ENCODE measurements around the gene PIGU.

The PIGU gene

GRCh38 chr20:34579979-34580940 lies 96.6 kb downstream of the PIGU start:
- TF ChIP-seq, protein P1, sequence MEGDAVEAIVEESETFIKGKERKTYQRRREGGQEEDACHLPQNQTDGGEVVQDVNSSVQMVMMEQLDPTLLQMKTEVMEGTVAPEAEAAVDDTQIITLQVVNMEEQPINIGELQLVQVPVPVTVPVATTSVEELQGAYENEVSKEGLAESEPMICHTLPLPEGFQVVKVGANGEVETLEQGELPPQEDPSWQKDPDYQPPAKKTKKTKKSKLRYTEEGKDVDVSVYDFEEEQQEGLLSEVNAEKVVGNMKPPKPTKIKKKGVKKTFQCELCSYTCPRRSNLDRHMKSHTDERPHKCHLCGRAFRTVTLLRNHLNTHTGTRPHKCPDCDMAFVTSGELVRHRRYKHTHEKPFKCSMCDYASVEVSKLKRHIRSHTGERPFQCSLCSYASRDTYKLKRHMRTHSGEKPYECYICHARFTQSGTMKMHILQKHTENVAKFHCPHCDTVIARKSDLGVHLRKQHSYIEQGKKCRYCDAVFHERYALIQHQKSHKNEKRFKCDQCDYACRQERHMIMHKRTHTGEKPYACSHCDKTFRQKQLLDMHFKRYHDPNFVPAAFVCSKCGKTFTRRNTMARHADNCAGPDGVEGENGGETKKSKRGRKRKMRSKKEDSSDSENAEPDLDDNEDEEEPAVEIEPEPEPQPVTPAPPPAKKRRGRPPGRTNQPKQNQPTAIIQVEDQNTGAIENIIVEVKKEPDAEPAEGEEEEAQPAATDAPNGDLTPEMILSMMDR (IDR thresholded peaks at IDR 0.05; ENCODE audit: low read depth, low read length): no peak
- H3K4me3 ChIP-seq (ENCODE audit: low read depth, low read length): no peak overlapping the region

DNA sequence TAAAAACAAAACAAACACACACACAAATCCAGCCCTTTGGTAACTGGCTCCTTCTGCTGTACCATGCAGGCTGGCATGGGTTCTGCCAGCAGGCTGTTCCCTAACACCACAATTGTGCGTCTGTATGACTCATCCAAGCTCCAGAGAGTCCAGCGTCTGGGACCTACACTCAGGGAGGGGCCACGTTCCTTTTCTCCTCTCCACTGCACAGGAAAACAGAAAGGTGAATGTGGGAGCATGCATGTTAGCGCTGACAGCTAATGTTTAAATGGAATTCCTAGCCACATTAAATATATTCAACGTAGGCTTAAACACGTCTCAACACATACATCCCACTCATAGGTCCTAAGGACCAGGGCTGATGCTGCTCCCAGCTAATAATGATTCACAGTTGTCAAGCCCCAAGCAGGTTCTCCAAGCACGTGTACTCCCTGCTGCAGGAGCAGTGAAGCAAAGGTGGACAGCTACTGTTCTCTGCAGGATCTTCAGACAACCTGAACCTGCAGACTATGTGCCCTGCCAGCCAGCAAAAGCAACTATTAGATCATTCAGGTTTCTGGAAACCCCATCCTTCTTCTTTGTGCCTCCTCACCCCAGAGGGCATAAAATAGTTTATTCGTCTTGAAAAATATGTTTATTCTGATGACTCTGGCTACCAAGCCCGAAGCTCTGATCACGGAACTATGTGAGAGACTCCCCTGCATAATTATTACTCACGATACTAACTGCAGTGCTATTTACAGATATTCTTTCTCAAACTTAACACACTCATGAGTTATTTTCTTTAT lies 97.5 kb downstream of the PIGU start:
- no peak overlapping the region for H3K4me3 ChIP-seq (ENCODE audit: low read depth, low read length)
- TF ChIP-seq, protein P1 (IDR thresholded peaks at IDR 0.05; ENCODE audit: low read depth, low read length): peak; percentile 77

DNA sequence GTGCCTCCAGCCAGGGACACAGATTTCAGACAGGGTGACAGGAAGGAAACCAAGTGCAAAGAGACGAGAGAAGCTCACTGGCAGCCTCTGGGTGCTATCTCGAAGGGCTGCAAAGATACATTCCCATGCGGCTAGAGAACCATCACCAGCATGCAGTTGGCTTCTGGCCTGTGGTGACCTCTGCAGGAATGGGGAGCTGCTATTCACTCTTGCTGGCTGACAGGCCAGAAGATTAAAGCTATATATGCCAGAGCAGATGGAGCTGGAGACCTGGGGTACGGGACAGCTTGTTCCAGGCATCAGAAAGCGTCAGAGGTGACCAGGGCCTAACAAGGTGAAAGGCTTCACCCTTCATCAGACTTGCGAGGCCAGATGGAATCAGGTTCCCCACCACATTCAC lies 98.4 kb downstream of the PIGU start:
- TF ChIP-seq, protein P1 (IDR thresholded peaks at IDR 0.05; ENCODE audit: low read depth, low read length): no peak
- H3K4me3 ChIP-seq (ENCODE audit: low read depth, low read length): no peak overlapping the region

DNA sequence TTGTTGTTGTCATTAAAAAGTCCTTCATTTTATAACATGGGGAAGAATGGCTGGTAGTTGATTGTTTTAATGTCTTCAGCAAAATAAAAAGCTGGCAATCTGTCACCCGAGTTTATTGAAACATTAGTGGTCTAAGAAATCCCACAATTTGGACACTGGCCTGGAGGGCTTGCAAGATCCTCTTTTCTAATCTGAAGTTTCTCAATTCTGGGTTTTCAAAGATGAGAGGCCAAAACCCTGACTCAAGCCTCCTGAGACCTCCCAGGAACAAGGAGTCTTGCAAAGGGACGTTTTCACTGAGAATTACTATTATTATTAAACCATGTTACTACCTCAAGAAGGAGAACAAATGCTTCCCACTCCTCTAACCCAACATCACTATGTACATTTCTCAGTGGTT lies 98.9 kb downstream of the PIGU start:
- no peak overlapping the region for H3K4me3 ChIP-seq (ENCODE audit: low read depth, low read length)
- TF ChIP-seq, protein P1 (IDR thresholded peaks at IDR 0.05; ENCODE audit: low read depth, low read length): no peak

GRCh38 chr20:34577061-34577460 lies 99.8 kb downstream of the PIGU start:
- no peak overlapping the region for H3K4me3 ChIP-seq (ENCODE audit: low read depth, low read length)
- TF ChIP-seq, protein P1 (IDR thresholded peaks at IDR 0.05; ENCODE audit: low read depth, low read length): no peak

- H3K4me3 ChIP-seq (ENCODE audit: low read depth, low read length): no peak overlapping the region
- TF ChIP-seq, protein P1 (IDR thresholded peaks at IDR 0.05; ENCODE audit: low read depth, low read length): no peak
Observed at GRCh38 chr20:34575756-34576155, 101.1 kb downstream of the PIGU start.

- H3K4me3 ChIP-seq (ENCODE audit: low read depth, low read length): no peak overlapping the region
- TF ChIP-seq, protein P1 (IDR thresholded peaks at IDR 0.05; ENCODE audit: low read depth, low read length): no peak
Observed at GRCh38 chr20:34575271-34575670, 101.6 kb downstream of the PIGU start.

Data from WI38 (cell line).